Left ventricle myocardium inferior (tissue), 1 donor: ENCODE results near the gene MTMR3. TPM values are rescaled to one million over a fixed set of nuclear protein-coding genes. Genes with fewer than 3 reads are reported as not detected.
A peak's percentile ranks its signal among the peaks of the same experiment; 100 is the strongest.

Source experiments
- DNase-seq: peaks from one replicate; pipeline ENCODE4 v3.0.0-alpha.2; 2020
- H3K27ac ChIP-seq: fragments of 200-600 bp; replicated peaks from 2 replicates; pipeline ENCODE4 v1.8.0; 2021
- H3K27me3 ChIP-seq: fragments of 200-600 bp; 2 replicates; pipeline ENCODE4 v1.8.0; 2021; ENCODE audit warnings: low read depth
- H3K36me3 ChIP-seq: fragments of 200-600 bp; 2 replicates; pipeline ENCODE4 v1.8.0; 2021
- H3K4me1 ChIP-seq: fragments of 200-600 bp; 2 replicates; pipeline ENCODE4 v1.8.0; 2021
- H3K4me3 ChIP-seq: fragments of 200-600 bp; 2 replicates; pipeline ENCODE4 v1.8.0; 2021; ENCODE audit warnings: mild to moderate bottlenecking, moderate library complexity
- H3K9me3 ChIP-seq: fragments of 200-600 bp; replicated peaks from 2 replicates; pipeline ENCODE4 v1.8.0; 2021
- CTCF ChIP-seq: fragments of 200-600 bp; IDR thresholded peaks from 2 replicates; pipeline ENCODE4 v1.8.0; 2021; ENCODE audit warnings: antibody characterized with exemption, mild to moderate bottlenecking, borderline replicate concordance
- intact Hi-C: fragments of 100-400 bp; cut with micrococcal nuclease; formaldehyde crosslinking; loops from one replicate; pipeline ENCODE4 v1.11.0; 2022
- total RNA-seq: library from RNA; stranded (reverse); fragmentation: NEBNext Ultra II Directional; extraction: Animal tissue kit (Norgen Biotek cat#: 25700); gene quantifications from one replicate; pipeline ENCODE4 v1.2.1, GENCODE V29; 2021
- donor health status: DM: no; HTN: yes; CAD: no; lungs with severe emphysema.

The MTMR3 gene
- total RNA-seq, 1 donor from 2014 or later: 31.3 TPM

GRCh38 chr22:30026756-30027155 lies 143.8 kb downstream of the MTMR3 start:
- Histone ChIP-seq H3K4me1 (peaks cover 31% of the 10 kb centered on the region), H3K36me3 (peaks cover 47% of the 10 kb centered on the region), H3K9me3 (no peaks in the 10 kb centered on the region), H3K27ac (no peak overlapping the region), H3K4me3 (no peak overlapping the region), H3K27me3 (no peaks in the 10 kb centered on the region)
- no peak for TF ChIP-seq CTCF
- intact Hi-C loops: no loop called here
- no peak for DNase-seq

GRCh38 chr22:30027169-30027568 lies 144.2 kb downstream of the MTMR3 start:
- Histone ChIP-seq H3K36me3 (peaks cover 47% of the 10 kb centered on the region), H3K4me1 (peaks cover 27% of the 10 kb centered on the region), H3K9me3 (no peaks in the 10 kb centered on the region), H3K27ac (peak overlapping the region; percentile 27), H3K4me3 (no peak overlapping the region), H3K27me3 (no peaks in the 10 kb centered on the region)
- TF ChIP-seq CTCF: no peak
- no peak for DNase-seq
- intact Hi-C loops: no loop called here

- no peak for TF ChIP-seq CTCF
- intact Hi-C loops: no loop called here
- no peak for DNase-seq
- H3K4me3 ChIP-seq: no peak overlapping the region
- H3K4me1 ChIP-seq: peaks cover 20% of the 10 kb centered on the region
- H3K9me3 ChIP-seq: no peaks in the 10 kb centered on the region
- H3K27me3 ChIP-seq: no peaks in the 10 kb centered on the region
- H3K36me3 ChIP-seq: peaks cover 42% of the 10 kb centered on the region
- peak overlapping the region; percentile 27 for H3K27ac ChIP-seq
Measured at GRCh38 chr22:30027791-30028190, 144.8 kb downstream of the MTMR3 start.

- Histone ChIP-seq H3K27me3 (no peaks in the 10 kb centered on the region), H3K36me3 (peaks cover 33% of the 10 kb centered on the region), H3K9me3 (no peaks in the 10 kb centered on the region), H3K4me3 (no peak overlapping the region), H3K4me1 (peaks cover 20% of the 10 kb centered on the region), H3K27ac (no peak overlapping the region)
- intact Hi-C loops: no loop called here
- DNase-seq: no peak
- TF ChIP-seq CTCF: no peak
Measured at GRCh38 chr22:30028731-30029130, 145.8 kb downstream of the MTMR3 start.

- Histone ChIP-seq H3K27me3 (no peaks in the 10 kb centered on the region), H3K36me3 (peaks cover 25% of the 10 kb centered on the region), H3K4me3 (no peak overlapping the region), H3K9me3 (no peaks in the 10 kb centered on the region), H3K27ac (no peak overlapping the region), H3K4me1 (peaks cover 20% of the 10 kb centered on the region)
- intact Hi-C loops: no loop called here
- DNase-seq: no peak
- no peak for TF ChIP-seq CTCF
Measured at GRCh38 chr22:30029512-30029911, 146.5 kb downstream of the MTMR3 start.

- Histone ChIP-seq H3K4me3 (no peak overlapping the region), H3K36me3 (peaks cover 17% of the 10 kb centered on the region), H3K27ac (no peak overlapping the region), H3K4me1 (peaks cover 18% of the 10 kb centered on the region), H3K27me3 (no peaks in the 10 kb centered on the region), H3K9me3 (no peaks in the 10 kb centered on the region)
- intact Hi-C loops: no loop called here
- no peak for DNase-seq
- no peak for TF ChIP-seq CTCF
Measured at GRCh38 chr22:30030329-30030728, 147.4 kb downstream of the MTMR3 start.
